GM10266 (cell line): ENCODE results near the gene CD226.
"Not testable (repeated sequence)": the region's sequence is repeated elsewhere in the genome, so short reads cannot be mapped to it uniquely, and the experiment has no call there.

Experiments used
- DNase-seq: peaks from one replicate; pipeline ENCODE4 v3.0.0; 2012; ENCODE audit errors: extremely low spot score
- CTCF ChIP-seq: IDR thresholded peaks from 2 replicates; pipeline ENCODE4 v1.5.1; 2012; ENCODE audit warnings: mild to moderate bottlenecking, low read depth; ENCODE audit not compliant: control insufficient read depth, insufficient read depth; ENCODE audit errors: missing control alignments

CD226 gene

DNA sequence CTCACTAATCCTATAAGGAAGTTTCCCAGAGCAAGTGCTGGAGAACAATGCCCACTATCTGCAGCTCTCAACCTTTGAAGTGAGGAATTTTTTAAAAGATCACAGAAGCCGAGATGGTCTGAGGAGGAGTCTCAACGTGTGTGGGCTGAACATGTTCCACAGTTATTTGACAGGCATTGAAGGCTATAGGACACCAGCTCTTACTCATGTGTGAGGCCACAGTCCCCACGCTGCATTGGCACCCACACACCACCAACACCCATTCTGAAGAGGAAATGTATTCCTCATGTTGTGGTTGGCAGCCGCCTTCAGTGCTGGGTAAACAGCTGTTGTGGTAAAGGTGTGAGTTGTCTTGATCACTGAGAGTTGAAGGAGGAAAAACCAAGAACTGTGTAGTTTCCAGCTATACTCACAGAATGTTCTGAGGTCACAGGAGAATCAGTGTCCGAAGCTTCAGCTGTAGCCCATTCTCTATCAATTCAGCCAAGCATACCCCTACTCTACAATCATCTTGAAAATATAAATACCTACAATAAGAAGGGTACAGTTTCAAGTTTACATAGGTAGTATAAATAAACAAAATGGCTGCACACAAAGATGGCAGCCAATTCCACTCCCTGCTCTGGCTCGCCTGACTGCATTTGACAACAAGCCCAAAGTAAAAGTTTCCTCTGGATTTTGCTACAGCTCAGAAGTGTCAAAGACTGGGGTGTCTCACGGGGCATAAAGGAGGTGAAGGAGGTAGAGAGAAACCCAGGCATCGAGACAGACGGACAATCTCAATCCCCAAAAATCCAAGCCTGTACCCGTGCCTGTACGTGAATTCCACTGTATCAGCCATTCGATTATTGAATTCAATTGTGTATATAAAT lies 12.1 kb downstream of the CD226 start:
- no peak for TF ChIP-seq CTCF
- peak; percentile 24 for DNase-seq

- no peak for DNase-seq
- TF ChIP-seq CTCF = no peak
Observed at GRCh38 chr18:69934601-69935265, 12.9 kb downstream of the CD226 start.

DNA sequence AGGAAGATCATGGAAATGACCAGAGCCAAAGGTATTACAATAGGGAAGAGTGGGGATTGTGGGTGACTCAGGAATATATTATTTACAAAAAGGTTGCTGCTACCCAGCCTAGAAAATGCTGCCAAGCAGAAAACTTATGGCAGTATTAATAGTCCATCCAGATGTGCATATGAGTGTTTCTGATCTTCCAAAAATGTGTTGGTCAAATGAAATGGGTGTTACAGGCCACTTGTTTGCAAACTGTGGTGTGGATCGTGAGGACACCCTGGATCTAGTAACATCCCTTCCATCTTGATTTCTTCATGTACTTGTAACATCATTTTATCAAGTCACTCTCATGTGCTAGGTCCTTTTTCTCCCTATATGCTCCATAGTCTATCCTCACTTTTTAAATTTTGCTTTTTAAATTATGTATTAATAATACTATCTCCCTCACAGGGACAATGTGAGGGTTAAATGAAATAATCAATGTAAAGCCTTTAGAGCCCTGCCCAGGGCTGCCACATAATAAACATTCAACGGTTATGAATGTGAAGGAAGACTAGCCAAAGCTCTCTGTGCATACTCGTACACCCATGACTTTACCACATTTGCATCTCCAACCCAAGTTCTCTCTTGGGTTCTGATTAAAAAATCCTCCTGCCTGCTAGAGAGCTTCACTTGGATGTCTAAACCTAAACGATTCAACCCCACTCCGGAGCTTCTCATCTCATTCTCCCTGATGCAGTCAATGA lies 18.5 kb downstream of the CD226 start:
- TF ChIP-seq CTCF = no peak
- no peak for DNase-seq

DNA sequence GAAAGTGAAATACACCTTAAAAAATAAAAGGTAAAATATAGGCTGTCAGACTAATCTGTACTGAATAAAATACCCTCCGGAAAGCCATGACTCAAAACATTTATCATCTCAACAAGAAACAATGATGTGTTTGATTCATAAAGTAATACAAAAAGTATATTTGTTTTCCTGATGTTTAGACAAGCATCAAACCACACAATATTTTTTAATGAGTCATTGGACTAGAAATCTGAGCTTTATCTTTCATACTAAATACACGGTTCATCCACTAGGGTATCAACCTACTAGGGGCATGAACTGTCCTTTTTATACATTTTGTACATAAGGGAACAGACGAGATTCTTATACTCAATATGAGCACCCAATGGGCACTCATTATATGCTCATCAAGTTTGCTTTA lies 31.3 kb downstream of the CD226 start:
- TF ChIP-seq CTCF = no peak
- DNase-seq = no peak

- DNase-seq = no peak
- no peak for TF ChIP-seq CTCF
Observed at GRCh38 chr18:69908838-69909237, 38.8 kb downstream of the CD226 start.

DNA sequence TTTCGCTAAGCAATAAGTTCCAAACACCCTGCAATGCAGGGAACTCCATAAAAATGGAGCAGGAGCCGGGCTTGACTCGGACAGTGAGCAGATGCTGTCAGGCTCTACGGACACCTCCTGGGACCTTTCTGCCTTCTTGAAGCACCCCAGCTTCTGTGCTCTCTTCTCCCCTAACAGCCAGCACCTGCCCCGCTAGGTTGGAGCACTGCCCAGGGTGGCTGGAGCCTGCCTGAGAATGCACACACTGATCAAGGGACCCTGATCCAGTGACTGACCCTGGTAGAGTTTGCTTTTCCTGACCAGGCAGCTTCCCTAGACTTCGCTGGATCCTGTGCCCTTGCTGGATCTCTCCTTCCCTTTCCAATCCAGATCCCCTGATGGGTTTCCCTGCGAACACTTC lies 40.9 kb downstream of the CD226 start:
- no peak for TF ChIP-seq CTCF

DNA sequence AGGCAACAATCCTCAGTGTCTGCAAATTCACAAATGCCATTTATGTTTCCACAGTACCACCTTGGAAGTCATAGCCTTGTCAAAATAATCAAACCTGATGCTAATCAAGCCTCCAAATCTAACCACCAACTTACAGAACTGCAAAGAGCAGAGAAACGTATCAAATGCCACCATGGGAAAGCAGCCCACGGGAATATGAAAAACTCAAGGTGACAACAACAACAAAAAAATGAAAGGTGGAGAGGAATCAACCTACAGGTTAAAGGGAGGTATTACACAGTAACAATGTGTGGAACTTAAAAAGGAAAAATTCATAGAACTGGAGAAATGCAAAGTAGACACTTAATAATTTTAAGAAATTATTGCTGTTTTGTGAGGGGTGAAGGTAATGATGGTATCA lies 46.7 kb downstream of the CD226 start:
- TF ChIP-seq CTCF = no peak
- no peak for DNase-seq

More for the DNA sequence above, 40.9 kb downstream of the CD226 start:
- DNase-seq = no peak

- not testable (repeated sequence) for DNase-seq
Observed at GRCh38 chr18:69899154-69899923, 48.3 kb downstream of the CD226 start.
